HG03175 (cell line): ENCODE measurements around the gene FZD7.

Experiments used
- ATAC-seq: cut with Tn5 transposase; IDR thresholded peaks from one replicate; pipeline ENCODE4 v1.9.1; 2021; ENCODE audit warnings: mild to moderate bottlenecking, moderate library complexity; ENCODE audit not compliant: unreplicated experiment

FZD7 gene

DNA sequence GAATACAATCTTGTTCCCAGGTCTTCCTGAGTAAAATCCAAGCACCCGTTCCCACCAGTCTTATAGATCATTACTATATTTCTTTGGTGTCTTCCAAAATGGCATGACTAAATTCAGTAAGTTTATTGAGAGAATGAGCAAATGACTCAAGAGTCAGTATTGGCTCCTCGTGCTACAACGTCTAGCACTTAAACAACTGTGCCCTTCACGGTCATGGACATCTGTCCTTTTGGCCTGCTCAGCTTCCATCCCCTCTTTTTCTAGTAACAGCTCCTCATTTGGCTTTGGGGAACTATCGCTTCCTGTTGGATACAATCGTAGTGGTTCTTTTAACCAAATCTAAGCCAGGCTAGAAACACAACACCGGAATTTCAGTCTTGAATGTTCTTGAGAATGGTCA lies 24.1 kb upstream of the FZD7 start:
- ATAC-seq = no peak

DNA sequence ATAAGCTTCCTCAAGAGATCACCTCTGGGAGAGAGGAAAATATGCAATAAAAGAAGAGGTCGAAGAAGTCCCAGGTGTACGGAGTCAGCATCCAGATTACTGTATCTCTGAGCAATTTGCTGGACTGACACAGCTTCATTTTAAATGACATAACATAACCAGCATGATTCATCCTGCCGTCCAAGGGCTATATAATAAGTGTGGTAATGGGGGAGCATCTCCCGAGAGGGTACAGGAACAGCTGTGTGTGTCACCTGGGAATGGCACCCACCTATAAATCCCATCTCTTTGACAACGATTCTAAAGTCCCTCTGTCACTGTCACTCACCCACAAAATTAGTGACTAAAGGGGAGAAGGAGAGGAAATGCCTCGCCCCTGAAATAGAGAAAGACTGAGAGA lies 19.3 kb upstream of the FZD7 start:
- no peak for ATAC-seq

DNA sequence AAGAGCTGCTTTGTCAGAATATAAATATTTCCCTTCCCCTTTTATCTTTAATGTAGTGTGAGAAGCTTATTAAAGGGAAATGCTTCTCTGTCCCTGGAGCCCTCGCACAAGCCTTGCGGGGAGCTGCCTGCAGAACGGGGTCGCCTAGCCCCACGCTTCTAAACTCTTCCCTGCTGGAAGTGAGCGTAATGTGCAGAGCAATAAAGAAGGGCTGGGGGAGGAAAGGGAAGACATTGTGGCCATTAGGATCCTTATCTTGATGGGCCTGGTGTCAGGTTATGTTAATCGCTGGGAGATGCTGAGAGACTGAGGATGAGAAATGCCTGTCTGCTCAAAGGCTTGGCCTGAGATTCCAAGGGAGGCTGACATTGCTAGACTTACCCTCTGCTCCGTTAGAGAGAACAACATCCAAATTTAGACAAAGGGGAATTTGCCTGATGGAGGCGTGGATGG lies 18.9 kb upstream of the FZD7 start:
- ATAC-seq = no peak

DNA sequence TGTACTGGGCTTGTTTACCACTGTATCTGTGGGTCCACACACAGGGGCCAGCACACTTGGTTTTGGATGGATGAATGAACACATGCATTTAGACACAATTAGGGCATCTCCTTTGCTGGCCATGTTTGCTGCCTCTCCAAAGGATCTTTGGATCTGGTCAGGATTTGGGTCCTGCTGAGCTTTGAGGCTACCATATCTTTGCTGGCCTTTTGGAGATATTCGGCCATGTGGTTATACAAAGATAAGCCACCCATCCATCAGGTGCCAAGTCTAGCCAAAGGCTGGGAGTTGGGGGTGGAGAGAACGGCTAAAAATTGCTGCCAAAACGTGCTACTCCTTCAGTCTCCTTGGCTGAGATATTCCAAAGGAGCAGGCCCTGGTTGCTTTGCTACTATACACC lies 18.2 kb upstream of the FZD7 start:
- ATAC-seq = no peak

DNA sequence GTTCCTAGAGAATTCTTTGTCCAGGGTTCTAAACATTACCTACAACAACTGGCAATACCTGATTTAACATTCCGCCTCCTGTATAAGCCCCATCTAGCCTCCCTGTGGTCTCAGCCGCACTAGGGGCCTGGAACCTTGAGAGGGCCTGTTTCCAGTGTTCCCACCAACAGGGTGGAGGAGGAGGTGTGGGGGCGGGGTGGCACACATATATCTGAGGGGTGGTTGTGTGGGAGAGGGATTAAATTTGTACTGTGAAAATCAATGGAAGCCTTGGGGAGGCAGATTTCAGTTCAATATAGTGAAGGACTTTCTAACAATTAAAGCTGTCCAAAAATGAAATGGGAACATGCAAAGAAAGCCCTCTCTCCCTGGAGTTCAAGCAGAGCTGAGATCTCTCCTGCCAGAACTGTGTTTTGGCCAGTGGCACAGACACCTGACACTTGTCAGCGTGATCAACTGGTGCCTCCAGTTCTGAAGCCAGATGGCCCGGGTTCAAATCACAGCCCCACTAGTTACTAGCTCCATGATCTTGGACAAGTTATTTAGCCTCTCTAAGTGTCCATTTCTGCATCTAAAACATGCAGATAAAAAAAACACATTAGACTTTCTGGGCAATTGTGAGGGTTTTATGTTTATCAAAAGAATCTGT lies 17.0 kb upstream of the FZD7 start:
- no peak for ATAC-seq

DNA sequence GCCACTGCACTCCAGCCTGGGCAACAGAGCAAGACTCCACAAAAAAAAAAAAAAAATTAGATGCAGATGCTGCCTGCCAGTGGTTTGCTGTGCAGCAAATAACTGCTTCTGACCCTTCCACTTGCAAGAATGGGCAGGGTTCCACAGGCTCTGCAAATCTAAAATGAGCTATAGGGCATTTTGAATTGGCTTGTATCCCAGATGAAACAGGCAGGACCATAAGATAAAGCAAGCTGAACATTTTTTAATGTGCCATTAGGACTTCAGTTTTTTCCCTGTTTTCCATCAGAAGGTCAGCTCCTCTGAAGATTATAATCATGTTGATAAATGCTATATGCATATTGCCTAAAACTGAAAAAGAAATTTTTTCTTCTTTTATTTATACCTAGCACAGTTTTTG lies 15.7 kb upstream of the FZD7 start:
- ATAC-seq = no peak

DNA sequence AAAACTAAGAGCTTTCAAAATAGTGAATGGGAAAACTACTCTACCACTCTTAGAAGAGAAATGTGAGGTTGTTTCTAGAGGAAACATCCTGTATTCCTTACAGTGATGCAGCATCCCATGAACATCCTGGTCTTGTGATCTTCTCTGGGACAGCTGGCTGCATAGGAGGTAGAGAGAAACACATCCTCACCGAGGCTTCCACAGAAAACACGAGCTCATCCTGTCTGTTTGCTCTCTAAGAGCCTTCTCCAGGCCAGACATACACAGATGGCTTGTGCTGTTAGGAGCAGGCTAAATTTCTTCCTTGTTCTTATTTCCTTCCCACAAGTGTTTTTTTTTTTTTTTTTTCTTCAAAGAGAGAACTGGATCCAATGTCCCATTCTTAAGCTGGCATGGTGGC lies 14.7 kb upstream of the FZD7 start:
- no peak for ATAC-seq

DNA sequence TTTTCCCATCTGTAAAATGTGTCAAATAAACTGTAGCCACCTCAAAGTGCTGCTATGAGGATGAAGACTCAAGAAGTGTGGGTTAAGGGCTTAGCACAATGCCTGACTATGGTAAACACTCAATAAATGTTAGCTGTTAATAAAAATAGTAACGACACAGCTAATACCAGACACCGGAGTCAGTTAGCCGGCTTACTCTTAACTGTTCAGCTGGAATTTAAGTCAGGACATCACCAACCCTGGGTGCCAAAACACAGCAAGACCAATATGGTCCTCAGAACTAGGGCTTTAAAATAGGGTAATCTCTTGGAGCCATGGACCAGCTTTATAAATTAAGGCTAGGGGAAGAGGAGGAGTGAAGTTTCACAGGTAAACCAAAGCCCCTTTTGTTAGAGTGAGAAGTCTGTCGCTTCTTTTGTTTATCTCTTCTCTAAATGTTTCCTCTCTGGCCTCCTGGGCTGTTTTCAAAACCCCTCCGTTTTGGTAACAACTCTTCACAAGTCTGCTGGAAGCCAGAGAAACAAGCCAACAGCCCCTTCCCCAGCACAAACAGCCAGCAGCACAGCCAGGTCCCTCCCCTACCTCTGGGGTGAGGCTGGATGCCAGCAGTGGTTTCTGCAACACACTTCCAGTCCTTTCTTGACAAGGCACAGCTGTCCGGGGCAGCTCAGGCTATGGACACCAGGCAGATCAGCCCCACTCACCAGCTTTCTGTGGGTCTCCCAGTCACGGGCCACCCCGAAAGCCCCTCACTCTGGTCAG lies 13.8 kb upstream of the FZD7 start:
- ATAC-seq = no peak

DNA sequence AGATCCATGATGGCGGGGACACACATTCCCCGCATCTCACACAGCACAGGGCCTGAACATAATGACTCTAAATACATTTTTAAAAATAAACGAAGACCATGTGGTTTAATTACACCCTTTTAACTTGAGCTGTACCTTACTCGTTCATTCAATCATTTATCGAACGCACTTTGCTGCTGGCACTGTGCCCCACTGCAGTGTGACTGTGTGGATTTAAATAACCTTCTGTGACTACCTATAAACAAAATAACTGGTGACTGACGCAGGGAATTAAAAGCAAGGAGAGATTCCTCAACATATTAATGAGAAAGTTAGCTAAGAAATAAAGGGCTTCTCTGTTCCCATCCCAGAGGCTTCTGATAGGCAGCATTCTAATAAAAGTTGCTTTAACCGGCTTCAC lies 10.9 kb upstream of the FZD7 start:
- no peak for ATAC-seq

DNA sequence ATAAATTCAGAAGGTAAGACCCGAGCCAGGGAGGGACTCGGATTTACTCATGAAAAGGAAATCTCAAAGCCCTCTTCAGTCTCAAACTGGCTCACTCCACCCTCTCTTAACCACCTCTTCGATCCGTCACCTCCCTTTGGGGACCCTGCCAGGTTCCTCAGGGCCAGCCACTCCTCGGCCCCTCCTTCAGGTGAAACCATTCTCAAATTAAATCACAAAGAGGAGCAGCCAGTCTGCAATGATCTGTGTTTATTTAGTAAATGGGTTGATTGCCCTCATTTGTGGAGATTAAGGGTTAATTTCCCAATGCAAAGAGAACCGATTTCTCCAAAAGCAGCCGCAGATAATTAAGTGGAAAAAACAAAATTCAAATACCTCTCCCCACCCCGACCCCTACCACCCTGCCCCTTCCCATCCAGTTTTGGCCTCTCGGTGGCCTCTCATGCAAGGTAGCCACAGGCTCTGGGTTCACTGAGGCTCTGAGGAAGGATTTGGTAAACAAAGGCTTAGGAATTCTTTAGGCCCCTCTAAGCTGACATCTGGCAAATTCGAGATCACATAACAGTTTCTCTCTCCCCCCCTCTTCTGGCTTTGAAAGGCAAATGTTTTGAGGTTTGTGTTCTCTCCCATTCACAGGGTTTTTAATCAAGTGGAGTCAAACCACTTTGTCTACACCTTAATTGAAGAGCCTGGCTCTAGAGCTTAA lies 10.3 kb upstream of the FZD7 start:
- no peak for ATAC-seq

DNA sequence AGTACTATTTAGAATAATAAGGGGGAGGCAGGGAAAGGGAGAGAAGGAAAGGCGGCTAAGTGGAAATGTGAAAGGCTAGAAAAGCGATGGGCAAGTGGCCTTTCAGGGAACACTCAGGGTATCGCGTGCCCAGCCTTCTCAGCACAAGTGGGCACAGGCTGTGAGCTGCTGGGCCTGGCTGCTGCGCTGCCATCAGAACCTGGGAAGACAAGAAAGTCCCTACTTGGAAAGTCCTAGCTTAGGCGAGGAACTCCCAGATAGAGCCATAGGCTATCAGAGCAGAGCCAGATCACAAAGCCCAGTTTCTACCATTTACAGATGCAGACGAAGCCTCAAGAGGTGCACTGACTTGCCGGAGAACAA lies 9.8 kb upstream of the FZD7 start:
- ATAC-seq = no peak

DNA sequence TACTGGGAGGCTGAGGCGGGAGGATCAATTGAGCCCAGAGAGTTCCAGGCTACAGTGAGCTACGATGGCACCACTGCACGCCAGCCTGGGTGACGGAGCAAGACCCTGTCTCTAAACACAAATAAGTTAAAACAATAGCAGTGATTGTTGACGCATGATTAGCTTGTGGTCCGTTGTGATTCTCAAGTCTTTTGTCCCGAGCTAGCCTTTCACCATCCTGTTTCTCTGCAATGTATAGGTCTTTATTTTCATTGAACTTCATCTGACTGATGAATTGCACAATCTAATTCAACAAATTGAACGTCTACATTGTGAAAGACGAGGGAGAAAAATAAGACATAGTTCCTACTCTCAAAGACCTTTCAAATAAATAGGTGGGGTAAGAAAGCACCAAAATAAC lies 8.8 kb upstream of the FZD7 start:
- ATAC-seq = no peak

DNA sequence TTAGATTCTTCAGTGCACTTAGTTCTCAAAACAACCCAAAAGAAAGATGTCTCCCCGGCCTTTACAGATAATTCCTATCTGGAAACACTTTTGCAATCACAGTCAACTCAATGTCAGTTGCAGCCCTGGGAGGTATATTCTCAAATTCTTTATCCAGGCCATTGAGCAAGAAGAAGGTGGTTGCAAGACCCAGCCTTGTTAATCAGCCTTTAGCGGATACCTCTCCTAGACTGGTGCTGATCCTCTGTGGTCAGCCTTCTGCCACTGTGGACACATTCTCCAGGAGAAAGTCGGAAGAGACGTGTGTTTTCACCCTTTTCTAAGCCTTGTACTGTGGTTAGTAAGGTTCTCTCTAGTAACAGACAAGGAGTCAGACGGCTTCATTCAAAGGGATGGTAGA lies 7.8 kb upstream of the FZD7 start:
- ATAC-seq = no peak

DNA sequence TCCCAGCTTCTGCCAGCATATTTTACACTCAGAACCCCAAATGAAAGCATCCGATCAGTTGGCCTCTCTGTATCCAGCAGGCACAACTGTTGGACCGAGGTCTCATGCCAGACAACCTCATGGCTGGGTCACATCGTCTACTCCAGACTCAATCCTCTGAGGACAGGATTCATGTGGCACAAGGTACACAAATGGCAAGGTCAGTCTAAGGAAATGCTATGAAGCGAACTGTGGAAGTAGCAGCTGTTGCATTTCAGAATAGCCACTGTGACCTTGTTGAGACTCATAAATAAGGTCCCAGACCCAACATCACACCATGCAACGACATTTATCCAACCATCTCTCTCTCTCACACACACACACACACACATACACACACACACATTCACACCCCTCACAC lies 7.1 kb upstream of the FZD7 start:
- no peak for ATAC-seq

DNA sequence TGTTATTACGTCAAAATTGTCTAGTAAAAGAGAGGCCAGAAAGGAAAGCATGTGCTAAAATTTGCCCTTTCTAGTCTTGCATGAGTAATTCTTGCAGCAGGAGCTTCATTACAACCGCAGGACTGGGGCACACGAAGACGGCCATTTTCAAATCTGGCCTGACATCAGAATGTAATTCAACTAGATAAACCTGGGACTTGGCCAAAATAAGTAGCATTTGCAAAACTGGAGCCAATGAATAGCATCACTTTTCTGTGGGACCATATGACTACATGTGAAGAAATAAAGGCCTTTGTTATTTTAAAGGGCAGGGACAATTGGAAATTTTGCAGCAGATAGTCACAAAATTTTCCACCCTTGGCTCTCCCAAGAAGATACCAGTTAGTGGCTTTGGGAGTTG lies 3.0 kb upstream of the FZD7 start:
- no peak for ATAC-seq

DNA sequence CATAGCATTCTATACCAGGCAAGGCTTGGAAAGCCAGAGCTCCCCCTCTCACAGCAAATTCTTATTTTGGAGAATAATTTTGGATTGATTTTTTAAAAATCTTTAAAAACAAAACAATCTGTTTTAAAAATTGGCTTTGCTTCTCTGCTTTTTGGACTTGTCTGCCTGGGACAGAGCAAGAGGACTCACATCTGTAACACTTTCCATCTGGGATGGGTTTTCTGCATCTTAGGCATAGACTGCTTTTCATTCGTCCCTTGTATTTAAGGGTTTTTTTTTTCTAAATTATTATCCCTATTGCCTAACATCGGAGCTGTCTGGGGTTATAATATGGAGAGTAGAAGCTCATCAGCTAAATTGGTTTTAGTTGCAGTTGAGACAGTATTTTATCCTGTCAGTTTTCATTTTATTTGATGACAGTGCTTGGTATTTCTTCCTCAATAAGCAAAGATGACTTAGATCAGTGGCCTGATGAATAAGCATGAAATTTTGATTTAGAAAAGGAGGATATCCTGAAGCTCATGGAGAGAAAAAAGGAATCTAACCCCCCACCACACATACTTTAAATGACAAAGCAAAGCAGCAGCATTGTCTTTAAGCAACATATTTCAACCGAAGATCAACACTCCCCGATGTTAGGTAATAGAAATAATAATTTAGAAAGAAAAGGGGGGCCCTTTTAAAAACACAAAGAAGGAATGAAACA lies 2.3 kb upstream of the FZD7 start:
- no peak for ATAC-seq

DNA sequence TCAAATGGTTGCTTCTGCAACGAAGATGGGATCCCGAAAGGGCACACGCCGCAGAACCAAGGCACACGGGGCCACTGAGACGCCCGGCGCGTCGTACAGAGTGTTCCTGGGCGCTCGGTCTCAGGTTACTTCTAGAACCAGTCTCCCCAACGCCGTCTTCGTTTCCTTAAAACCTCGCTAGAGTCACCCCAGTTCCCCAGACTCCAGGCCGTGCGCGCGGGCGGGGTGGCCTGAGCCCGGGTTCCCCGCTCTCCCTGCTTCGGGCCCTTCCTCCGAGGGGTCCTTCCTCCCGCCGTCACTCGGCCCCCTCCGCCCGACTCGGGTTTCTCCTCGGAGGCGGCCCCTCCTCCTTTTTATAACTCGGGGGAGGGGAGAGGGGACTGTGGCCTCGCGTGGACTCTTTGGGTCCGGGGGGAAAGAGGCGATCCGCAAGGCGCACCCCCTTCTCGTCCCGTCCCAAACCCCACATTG lies 774 bp upstream of the FZD7 start:
- peak; percentile 10 for ATAC-seq

DNA sequence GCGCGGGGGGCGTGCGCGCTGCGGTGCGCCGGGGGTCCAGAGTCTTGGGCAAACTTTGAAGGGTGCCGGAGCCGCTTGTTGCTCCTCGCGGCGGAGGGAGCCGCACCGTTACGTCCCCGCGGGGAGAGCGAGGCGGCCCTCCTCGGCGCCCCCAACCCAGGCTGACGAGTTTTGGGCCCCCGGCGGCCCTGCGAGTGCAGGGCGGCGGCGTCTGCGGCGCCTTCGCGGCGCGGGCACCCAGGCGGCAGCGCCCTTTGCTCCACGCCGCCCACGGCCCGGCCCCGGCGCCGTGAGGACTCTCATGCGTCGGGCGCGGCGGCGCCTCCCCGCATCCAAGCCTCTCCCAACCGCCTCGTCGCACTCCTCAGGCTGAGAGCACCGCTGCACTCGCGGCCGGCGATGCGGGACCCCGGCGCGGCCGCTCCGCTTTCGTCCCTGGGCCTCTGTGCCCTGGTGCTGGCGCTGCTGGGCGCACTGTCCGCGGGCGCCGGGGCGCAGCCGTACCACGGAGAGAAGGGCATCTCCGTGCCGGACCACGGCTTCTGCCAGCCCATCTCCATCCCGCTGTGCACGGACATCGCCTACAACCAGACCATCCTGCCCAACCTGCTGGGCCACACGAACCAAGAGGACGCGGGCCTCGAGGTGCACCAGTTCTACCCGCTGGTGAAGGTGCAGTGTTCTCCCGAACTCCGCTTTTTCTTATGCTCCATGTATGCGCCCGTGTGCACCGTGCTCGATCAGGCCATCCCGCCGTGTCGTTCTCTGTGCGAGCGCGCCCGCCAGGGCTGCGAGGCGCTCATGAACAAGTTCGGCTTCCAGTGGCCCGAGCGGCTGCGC lies 814 bp downstream of the FZD7 start:
- peak; percentile 7 for ATAC-seq

DNA sequence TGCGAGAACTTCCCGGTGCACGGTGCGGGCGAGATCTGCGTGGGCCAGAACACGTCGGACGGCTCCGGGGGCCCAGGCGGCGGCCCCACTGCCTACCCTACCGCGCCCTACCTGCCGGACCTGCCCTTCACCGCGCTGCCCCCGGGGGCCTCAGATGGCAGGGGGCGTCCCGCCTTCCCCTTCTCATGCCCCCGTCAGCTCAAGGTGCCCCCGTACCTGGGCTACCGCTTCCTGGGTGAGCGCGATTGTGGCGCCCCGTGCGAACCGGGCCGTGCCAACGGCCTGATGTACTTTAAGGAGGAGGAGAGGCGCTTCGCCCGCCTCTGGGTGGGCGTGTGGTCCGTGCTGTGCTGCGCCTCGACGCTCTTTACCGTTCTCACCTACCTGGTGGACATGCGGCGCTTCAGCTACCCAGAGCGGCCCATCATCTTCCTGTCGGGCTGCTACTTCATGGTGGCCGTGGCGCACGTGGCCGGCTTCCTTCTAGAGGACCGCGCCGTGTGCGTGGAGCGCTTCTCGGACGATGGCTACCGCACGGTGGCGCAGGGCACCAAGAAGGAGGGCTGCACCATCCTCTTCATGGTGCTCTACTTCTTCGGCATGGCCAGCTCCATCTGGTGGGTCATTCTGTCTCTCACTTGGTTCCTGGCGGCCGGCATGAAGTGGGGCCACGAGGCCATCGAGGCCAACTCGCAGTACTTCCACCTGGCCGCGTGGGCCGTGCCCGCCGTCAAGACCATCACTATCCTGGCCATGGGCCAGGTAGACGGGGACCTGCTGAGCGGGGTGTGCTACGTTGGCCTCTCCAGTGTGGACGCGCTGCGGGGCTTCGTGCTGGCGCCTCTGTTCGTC lies 1.7 kb downstream of the FZD7 start:
- no peak for ATAC-seq

DNA sequence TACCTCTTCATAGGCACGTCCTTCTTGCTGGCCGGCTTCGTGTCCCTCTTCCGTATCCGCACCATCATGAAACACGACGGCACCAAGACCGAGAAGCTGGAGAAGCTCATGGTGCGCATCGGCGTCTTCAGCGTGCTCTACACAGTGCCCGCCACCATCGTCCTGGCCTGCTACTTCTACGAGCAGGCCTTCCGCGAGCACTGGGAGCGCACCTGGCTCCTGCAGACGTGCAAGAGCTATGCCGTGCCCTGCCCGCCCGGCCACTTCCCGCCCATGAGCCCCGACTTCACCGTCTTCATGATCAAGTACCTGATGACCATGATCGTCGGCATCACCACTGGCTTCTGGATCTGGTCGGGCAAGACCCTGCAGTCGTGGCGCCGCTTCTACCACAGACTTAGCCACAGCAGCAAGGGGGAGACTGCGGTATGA lies 2.3 kb downstream of the FZD7 start:
- no peak for ATAC-seq
